PC-3 (cell line): ENCODE results near the gene CALN1. TPM values are rescaled to one million over a fixed set of nuclear protein-coding genes. Genes with fewer than 3 reads are reported as not detected.

Source experiments
- ATAC-seq: fragments of 200-7000 bp; cut with Tn5 transposase; 2 replicates; pipeline ENCODE4 v1.9.1; 2020; ENCODE audit warnings: mild to moderate bottlenecking, moderate library complexity
- BruUV-seq: library from RNA; stranded (reverse); fragments of 400-500 nt; replicated peaks from 2 replicates; lab custom pipeline; 2021; lab: Mats Ljungman, UMichigan
- CTCF ChIA-PET: fragments of 300-600 bp; sonication (Branson Sonifier 250); formaldehyde crosslinking; loops from one replicate; lab custom pipeline; 2022; ENCODE audit warnings: antibody characterized with exemption; lab: Charles Lee
- POLR2A ChIA-PET: fragments of 300-600 bp; sonication (Branson Sonifier 250); formaldehyde crosslinking; loops from one replicate; lab custom pipeline; 2022; ENCODE audit warnings: antibody characterized with exemption; ENCODE audit not compliant: unreplicated experiment; lab: Charles Lee
- DNase-seq: peaks from one replicate; pipeline ENCODE4 v3.0.0-alpha.2; 2015
- H2AFZ ChIP-seq: fragments of 300-600 bp; sonication (generic); 2 replicates; pipeline ENCODE4 v1.6.0; 2016; ENCODE audit warnings: antibody characterized with exemption, low read length
- H3F3A ChIP-seq: fragments of 300-600 bp; sonication (generic); one replicate; pipeline ENCODE4 v1.6.0; 2017; ENCODE audit warnings: antibody characterized with exemption, low read length, control low read depth, mild to moderate bottlenecking; ENCODE audit not compliant: unreplicated experiment
- H3K27ac ChIP-seq: fragments of 300-600 bp; sonication (generic); 2 replicates; pipeline ENCODE4 v1.5.1; 2016; ENCODE audit warnings: mild to moderate bottlenecking, low read length
- H3K27me3 ChIP-seq: fragments of 300-600 bp; sonication (generic); 2 replicates; pipeline ENCODE4 v1.6.1; 2016; ENCODE audit warnings: low read length, mixed read lengths
- H3K36me3 ChIP-seq: fragments of 300-600 bp; sonication (generic); 2 replicates; pipeline ENCODE4 v1.6.1; 2016; ENCODE audit warnings: low read depth, mixed run types, low read length, mixed read lengths
- H3K4me1 ChIP-seq: fragments of 300-600 bp; sonication (generic); 2 replicates; pipeline ENCODE4 v1.5.1; 2016; ENCODE audit warnings: low read length; ENCODE audit not compliant: insufficient read depth
- H3K4me2 ChIP-seq: fragments of 300-600 bp; sonication (generic); 2 replicates; pipeline ENCODE4 v1.6.0; 2016; ENCODE audit warnings: low read length
- H3K4me3 ChIP-seq: fragments of 300-600 bp; sonication (generic); 2 replicates; pipeline ENCODE4 v1.5.1; 2016; ENCODE audit warnings: mild to moderate bottlenecking, low read length, mixed read lengths
- H3K79me2 ChIP-seq: fragments of 300-600 bp; sonication (generic); 2 replicates; pipeline ENCODE4 v1.6.1; 2017; ENCODE audit warnings: low read length, mixed read lengths
- H3K9ac ChIP-seq: fragments of 300-600 bp; sonication (generic); 2 replicates; pipeline ENCODE4 v1.6.0; 2016; ENCODE audit warnings: mild to moderate bottlenecking, low read length
- H3K9me2 ChIP-seq: fragments of 300-600 bp; sonication (generic); replicated peaks from 2 replicates; pipeline ENCODE4 v1.6.1; 2016; ENCODE audit warnings: mixed run types, low read length, mixed read lengths
- H3K9me3 ChIP-seq: fragments of 300-600 bp; sonication (generic); 2 replicates; pipeline ENCODE4 v1.6.1; 2016; ENCODE audit warnings: low read length, mixed read lengths
- H4K20me1 ChIP-seq: fragments of 300-600 bp; sonication (generic); 2 replicates; pipeline ENCODE4 v1.6.1; 2016; ENCODE audit warnings: low read length, mixed read lengths
- EZH2 ChIP-seq: fragments of 300-600 bp; sonication (generic); IDR thresholded peaks from one replicate; pipeline ENCODE4 v1.6.1; 2017; ENCODE audit warnings: antibody characterized with exemption, mild to moderate bottlenecking, low read length; ENCODE audit not compliant: unreplicated experiment
- EZH2phosphoT487 ChIP-seq: fragments of 300-600 bp; sonication (generic); IDR thresholded peaks from 2 replicates; pipeline ENCODE4 v1.6.1; 2018; ENCODE audit warnings: mild to moderate bottlenecking, antibody characterized with exemption, low read length, borderline replicate concordance
- intact Hi-C: fragments of 100-400 bp; cut with micrococcal nuclease; formaldehyde crosslinking; loops from 2 replicates; pipeline ENCODE4 v1.9.0; 2023
- total RNA-seq: library from RNA; depleted of rRNA; stranded (reverse); fragments of >200 nt; gene quantifications from 2 replicates; pipeline ENCODE4 v1.2.3, GENCODE V29; 2014
- TF ChIP-seq, protein P1 (sequence below): fragments of 300-600 bp; sonication (generic); conservative IDR thresholded peaks from 2 replicates; pipeline ENCODE4 v1.5.1; 2017; ENCODE audit warnings: antibody characterized with exemption, low read depth, mild to moderate bottlenecking, low read length

Gene CALN1
- total RNA-seq, 1 experiment from 2014 or later, result not detected

DNA sequence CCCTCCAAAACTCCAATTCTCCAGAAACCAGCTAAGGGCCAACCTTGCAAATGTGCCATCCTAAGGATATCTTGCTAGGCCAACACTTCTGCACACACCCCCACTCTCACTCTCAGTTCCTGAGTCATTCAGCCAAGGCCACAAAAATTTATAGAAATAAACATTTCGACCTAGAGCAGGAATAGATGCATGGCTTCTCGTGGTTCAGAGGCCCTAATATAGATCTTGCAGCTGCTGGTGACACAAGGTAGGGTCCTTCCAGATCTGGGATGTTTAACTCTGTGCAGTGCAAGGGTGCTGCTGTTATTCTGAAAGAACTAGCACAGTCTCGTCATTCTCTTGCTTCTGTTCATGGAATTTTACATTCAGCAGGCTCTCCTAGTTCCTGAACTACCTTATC lies 369.3 kb downstream of the CALN1 start:
- no peaks in the 10 kb centered on the region for H3K9me3 ChIP-seq
- DNase-seq, result no peak
- TF ChIP-seq, protein P1, sequence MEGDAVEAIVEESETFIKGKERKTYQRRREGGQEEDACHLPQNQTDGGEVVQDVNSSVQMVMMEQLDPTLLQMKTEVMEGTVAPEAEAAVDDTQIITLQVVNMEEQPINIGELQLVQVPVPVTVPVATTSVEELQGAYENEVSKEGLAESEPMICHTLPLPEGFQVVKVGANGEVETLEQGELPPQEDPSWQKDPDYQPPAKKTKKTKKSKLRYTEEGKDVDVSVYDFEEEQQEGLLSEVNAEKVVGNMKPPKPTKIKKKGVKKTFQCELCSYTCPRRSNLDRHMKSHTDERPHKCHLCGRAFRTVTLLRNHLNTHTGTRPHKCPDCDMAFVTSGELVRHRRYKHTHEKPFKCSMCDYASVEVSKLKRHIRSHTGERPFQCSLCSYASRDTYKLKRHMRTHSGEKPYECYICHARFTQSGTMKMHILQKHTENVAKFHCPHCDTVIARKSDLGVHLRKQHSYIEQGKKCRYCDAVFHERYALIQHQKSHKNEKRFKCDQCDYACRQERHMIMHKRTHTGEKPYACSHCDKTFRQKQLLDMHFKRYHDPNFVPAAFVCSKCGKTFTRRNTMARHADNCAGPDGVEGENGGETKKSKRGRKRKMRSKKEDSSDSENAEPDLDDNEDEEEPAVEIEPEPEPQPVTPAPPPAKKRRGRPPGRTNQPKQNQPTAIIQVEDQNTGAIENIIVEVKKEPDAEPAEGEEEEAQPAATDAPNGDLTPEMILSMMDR, result no peak
- TF ChIP-seq EZH2phosphoT487 (no peak), EZH2 (no peak)
- no peak overlapping the region for H3K4me2 ChIP-seq
- no peaks in the 10 kb centered on the region for H3K9me2 ChIP-seq
- POLR2A ChIA-PET, result no interaction called here
- no peak overlapping the region for H2AFZ ChIP-seq
- no peak overlapping the region for H3K27ac ChIP-seq
- CTCF ChIA-PET, result no interaction called here
- H3K4me3 ChIP-seq, result no peak overlapping the region
- H4K20me1 ChIP-seq, result no peaks in the 10 kb centered on the region
- no peak overlapping the region for H3K9ac ChIP-seq
- no peaks in the 10 kb centered on the region for H3K27me3 ChIP-seq
- H3K79me2 ChIP-seq, result no peaks in the 10 kb centered on the region
- BruUV-seq, result no TSS peak
- intact Hi-C loops, result no loop called here
- no peaks in the 10 kb centered on the region for H3K36me3 ChIP-seq
- H3F3A ChIP-seq, result no peaks in the 10 kb centered on the region
- no peak for ATAC-seq
- no peaks in the 10 kb centered on the region for H3K4me1 ChIP-seq

DNA sequence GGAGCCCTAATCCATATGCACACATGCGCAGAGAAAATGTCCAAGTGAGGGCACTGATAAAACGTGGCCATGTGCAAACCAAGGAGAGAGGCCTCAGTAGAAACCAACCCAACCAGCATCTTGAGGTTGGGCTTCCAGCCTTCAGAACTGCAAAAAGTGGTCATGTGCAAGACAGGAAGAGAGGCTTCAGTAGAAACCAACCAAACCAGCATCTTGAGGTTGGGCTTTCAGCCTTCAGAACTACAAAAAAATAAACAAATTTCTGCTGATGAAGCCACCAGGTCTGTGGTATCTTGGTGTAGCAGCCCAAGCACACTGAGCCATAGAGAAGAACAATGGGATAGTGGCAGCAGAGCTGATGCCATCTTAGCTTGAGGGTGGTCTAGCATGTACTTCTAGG lies 371.5 kb downstream of the CALN1 start:
- CTCF ChIA-PET, result no interaction called here
- Histone ChIP-seq H2AFZ (no peak overlapping the region), H3K9me2 (no peaks in the 10 kb centered on the region), H3K27me3 (no peaks in the 10 kb centered on the region), H3K9me3 (no peaks in the 10 kb centered on the region), H3K27ac (no peak overlapping the region), H3K79me2 (no peaks in the 10 kb centered on the region), H4K20me1 (no peaks in the 10 kb centered on the region), H3K9ac (no peak overlapping the region), H3F3A (no peaks in the 10 kb centered on the region), H3K36me3 (no peaks in the 10 kb centered on the region), H3K4me3 (no peak overlapping the region), H3K4me1 (no peaks in the 10 kb centered on the region), H3K4me2 (no peak overlapping the region)
- intact Hi-C loops, result no loop called here
- ATAC-seq (no peak), DNase-seq (no peak)
- no TSS peak for BruUV-seq
- POLR2A ChIA-PET, result no interaction called here
- TF ChIP-seq EZH2phosphoT487 (no peak), EZH2 (no peak)
- TF ChIP-seq, protein P1, result no peak

DNA sequence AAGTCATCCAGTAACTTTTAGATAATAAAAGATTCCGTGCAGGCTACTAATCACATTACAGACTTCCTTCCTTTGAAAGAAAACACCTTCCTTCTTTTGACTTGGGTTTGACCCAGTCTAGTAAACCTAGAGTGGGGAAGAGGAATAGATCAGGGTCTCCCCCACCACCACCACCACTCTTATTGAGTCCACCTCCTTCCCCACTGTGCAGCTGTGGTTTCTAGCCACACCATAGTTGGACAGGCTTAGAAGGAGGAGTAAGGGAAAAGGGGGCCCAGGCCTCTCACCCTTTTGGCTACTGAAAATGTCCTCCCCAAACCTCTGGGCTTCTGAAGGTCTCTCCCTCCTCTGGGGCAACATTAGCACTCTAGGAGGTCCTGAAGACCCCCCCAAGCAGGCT lies 372.7 kb downstream of the CALN1 start:
- no peak for TF ChIP-seq EZH2phosphoT487
- TF ChIP-seq, protein P1, result no peak
- TF ChIP-seq EZH2, result no peak
- no peak overlapping the region for H3K27ac ChIP-seq
- no peaks in the 10 kb centered on the region for H3K9me3 ChIP-seq
- CTCF ChIA-PET, result no interaction called here
- H3K9ac ChIP-seq, result no peak overlapping the region
- ATAC-seq (no peak), DNase-seq (no peak)
- BruUV-seq, result no TSS peak
- no peak overlapping the region for H2AFZ ChIP-seq
- H3K27me3 ChIP-seq, result no peaks in the 10 kb centered on the region
- H3K4me3 ChIP-seq, result no peak overlapping the region
- H3K4me2 ChIP-seq, result no peak overlapping the region
- no peaks in the 10 kb centered on the region for H3K79me2 ChIP-seq
- intact Hi-C loops, result no loop called here
- POLR2A ChIA-PET, result no interaction called here
- H3K36me3 ChIP-seq, result no peaks in the 10 kb centered on the region
- H4K20me1 ChIP-seq, result no peaks in the 10 kb centered on the region
- no peaks in the 10 kb centered on the region for H3F3A ChIP-seq
- no peaks in the 10 kb centered on the region for H3K9me2 ChIP-seq
- H3K4me1 ChIP-seq, result no peaks in the 10 kb centered on the region
